ENCODE measurements around the gene RSRC1.

The RSRC1 gene

DNA sequence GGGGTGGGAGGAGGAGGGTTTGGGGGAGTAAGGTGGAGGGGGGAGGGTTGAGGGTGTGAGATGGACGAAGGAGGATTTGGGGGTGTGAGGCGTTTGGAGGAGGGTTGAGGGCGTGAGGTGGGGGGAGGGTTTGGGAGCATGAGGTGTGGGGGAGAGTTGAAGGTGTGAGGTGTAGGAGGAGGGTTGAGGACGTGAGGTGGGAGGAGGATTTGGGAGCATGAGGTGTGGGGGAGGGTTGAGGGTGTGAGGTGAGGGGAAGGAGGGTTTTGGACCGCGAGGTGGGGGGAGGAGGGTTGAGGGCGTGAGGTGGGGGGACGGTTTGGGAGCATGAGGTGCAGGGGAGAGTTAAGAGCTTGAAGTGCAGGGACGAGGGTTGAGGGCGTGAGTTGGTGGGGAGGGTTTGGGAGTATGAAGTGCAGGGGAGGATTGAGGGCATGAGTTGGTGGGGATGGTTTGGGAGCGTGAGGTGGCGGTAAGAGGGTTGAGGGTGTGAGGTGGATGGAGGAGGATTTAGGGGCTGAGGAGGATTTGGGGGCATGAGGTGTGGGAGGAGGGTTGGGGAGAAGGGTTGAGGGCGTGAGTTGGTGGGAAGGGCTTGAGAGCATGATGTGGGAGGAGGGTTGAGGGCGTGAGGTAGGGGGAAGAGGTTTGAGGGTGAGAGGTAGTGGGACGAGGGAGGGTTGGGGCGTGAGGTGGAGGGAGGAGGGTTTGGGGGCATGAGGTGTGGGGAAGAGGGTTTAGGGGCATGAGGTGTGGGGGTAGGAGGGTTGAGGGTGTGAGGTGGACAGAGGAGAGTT is 462.3 kb downstream of the RSRC1 start:
- Mint-ChIP-seq H3K27ac (peak overlapping the region; percentile 91), H3K4me1 (peaks cover 17% of the 10 kb centered on the region), H3K4me3 (peak overlapping the region; percentile 87), H3K9me3 (peaks cover 5% of the 10 kb centered on the region), H3K36me3 (peaks cover 7% of the 10 kb centered on the region)
- ATAC-seq (no peak), DNase-seq (ENCODE audit: low spot score in 2 of 2) (no peak)

DNA sequence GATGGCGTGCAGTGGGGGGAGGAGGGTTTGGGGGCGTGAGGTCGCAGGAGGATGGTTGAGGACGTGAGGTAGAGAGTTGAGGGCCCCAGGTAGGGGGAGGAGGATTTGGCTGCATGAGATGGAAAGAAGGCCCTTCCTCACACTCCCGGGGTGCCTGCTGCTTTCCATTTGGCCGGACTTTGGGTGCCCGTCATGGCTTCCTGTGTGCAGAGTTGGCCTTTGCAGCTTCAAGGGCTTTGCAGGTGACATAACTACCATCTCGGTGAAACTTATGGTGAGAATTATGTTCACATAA is 462.8 kb downstream of the RSRC1 start:
- no peak overlapping the region for H3K27ac Mint-ChIP-seq
- peaks cover 5% of the 10 kb centered on the region for H3K9me3 Mint-ChIP-seq
- DNase-seq (ENCODE audit: low spot score in 2 of 2), result no peak
- peaks cover 17% of the 10 kb centered on the region for H3K4me1 Mint-ChIP-seq
- ATAC-seq, result no peak
- H3K36me3 Mint-ChIP-seq, result peaks cover 7% of the 10 kb centered on the region
- peak overlapping the region; percentile 87 for H3K4me3 Mint-ChIP-seq

DNA sequence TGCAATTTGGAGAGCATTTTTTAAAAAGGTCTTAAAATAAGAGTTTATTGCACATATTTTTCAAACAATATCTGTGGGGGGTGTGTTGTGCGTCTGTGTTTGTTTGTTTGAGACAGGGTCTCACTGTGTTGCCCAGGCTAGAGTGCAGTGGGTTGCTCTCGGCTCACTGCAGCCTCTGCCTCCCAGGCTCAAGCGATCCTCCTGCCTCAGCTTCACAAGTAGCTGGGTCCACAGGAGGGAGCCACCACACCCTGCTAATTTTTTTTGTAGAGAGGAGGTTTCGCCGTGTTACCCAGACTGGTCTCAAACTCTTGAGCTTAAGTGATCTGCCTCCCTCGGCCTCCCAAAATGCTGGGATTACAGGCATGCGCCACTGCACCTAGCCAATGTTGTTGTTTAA is 463.8 kb downstream of the RSRC1 start:
- peaks cover 7% of the 10 kb centered on the region for H3K36me3 Mint-ChIP-seq

DNA sequence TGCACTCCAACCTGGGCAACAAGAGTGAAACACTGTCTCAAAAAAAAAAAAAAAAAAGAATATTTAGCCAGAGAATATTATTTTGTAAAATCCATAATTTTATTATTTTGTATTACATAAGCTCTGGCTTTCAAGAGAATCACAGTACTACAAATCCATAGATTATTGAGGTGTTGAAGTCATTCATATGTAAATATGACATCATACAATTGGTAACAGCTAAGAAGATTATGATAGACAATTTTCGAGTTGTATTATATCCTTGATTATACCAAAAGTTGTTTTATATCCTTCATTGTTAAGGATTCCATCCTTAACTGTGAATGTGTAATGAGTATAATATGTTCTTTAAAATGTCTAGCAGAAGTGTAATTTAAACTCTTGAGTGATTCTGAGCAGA is 464.8 kb downstream of the RSRC1 start:
- ATAC-seq (no peak), DNase-seq (ENCODE audit: low spot score in 2 of 2) (no peak)
- Mint-ChIP-seq H3K4me3 (no peak overlapping the region), H3K4me1 (peaks cover 17% of the 10 kb centered on the region), H3K9me3 (peaks cover 5% of the 10 kb centered on the region), H3K27ac (no peak overlapping the region), H3K36me3 (peaks cover 7% of the 10 kb centered on the region)

More for the DNA sequence above, 463.8 kb downstream of the RSRC1 start:
- no peak for DNase-seq (ENCODE audit: low spot score in 2 of 2)
- Mint-ChIP-seq H3K4me3 (no peak overlapping the region), H3K4me1 (peaks cover 17% of the 10 kb centered on the region), H3K27ac (no peak overlapping the region), H3K9me3 (peaks cover 5% of the 10 kb centered on the region)
- ATAC-seq, result no peak

DNA sequence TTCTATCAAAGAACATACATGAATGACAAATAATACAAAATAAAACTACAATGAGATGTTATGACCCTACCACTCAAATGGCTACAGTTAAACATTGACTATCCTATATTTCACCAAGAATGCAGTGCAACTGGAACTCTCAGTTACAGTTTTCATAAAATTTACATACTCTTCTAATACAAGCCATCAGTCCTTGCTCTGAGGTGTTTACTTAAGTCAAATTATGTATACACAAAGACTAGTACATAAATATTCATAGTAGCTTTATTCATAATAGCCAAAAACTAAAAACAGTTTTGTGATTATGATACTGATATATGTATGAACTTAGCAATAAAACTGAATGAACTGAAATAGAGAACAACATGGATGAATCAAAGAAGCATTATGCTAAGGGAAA is 480.3 kb downstream of the RSRC1 start:
- no peak for ATAC-seq
- H3K36me3 Mint-ChIP-seq, result no peaks in the 10 kb centered on the region
- no peak overlapping the region for H3K27ac Mint-ChIP-seq
- no peak overlapping the region for H3K4me3 Mint-ChIP-seq
- DNase-seq (ENCODE audit: low spot score in 2 of 2), result no peak
- H3K9me3 Mint-ChIP-seq, result no peaks in the 10 kb centered on the region
- H3K4me1 Mint-ChIP-seq, result no peaks in the 10 kb centered on the region

Measured in stimulated activated effector memory CD8-positive, alpha-beta T cell treated with anti-CD3 and anti-CD28 coated beads, Interleukin-12 subunit alpha, Interleukin-12 subunit beta, amount 100 ng/mL, for 72 hours (primary cell).